ENCODE data around the gene SERP2. TPM values are rescaled to one million over a fixed set of nuclear protein-coding genes. Genes with fewer than 3 reads are reported as not detected.

The SERP2 gene
- total and polyA plus RNA-seq, 2 of the 13 experiments (the other 11 are each of a cell fraction or from before 2014, with no cell fraction given) = not detected

DNA sequence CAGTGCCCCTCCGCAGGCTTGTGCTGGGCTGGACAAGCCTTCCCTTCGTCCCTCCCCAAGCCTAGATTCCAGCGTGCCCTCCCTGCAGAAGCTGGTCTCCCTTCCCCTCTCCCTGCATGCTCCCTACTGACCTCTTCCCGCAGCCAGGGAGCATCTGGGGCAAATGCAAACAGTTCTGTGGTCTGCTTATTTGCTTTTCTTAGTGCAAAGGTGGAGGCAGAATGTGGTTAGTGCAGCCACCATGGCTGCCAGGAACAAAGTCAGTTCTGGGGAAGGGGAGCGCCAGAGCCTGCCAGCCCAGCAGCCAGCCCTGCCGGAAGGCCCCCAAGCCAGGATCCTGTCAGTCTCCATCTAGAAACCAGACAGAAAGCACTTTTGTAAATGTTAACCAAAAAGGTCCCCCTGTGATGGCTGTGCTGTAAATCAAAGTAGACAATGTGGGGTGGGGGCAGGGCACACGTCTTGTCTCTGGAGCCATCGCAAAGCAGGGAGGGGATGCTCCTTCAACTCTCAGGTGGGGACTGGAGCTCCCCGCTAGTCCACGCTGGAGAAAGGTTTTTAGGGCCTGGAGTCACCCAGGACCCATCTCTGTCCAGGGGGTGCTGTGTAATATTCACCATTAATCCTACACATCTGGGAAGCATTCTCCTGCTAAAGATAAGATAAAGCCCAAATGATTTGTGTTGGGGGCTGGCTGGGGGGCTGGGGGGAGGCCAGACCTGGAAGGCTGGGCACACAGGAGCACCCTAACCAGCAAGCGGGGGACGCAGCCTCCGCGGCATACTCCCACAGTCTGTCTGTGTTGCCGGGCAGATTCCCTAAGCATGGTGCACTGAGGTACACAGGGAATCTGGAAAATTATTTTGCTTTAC is 30.9 kb downstream of the SERP2 start (continued):
- TF ChIP-seq XBP1 (CRISPR knock-in tag; IDR thresholded peaks at IDR 0.05) = no peak
- no peak for TF ChIP-seq NR3C1 (CRISPR knock-in tag; IDR thresholded peaks at IDR 0.05)
- TF ChIP-seq RFX3 (CRISPR knock-in tag; IDR thresholded peaks at IDR 0.05) = no peak
- no peak; the same call in 1 of the 2 replicates for TF ChIP-seq FOXC1 (CRISPR knock-in tag; IDR thresholded peaks at IDR 0.05; ENCODE audit: borderline replicate concordance)
- no peak for TF ChIP-seq ZFP36L1 (CRISPR knock-in tag; IDR thresholded peaks at IDR 0.05)
- TF ChIP-seq ONECUT2 (CRISPR knock-in tag; IDR thresholded peaks at IDR 0.05) = no peak
- no peak for TF ChIP-seq REXO4 (CRISPR knock-in tag; IDR thresholded peaks at IDR 0.05; ENCODE audit: borderline replicate concordance)
- TF ChIP-seq ZNF674 (CRISPR knock-in tag; IDR thresholded peaks at IDR 0.05; ENCODE audit: low read depth) = no peak
- TF ChIP-seq SOX5 (CRISPR knock-in tag; IDR thresholded peaks at IDR 0.05; ENCODE audit: borderline replicate concordance) = peak; percentile 64; the same call in 1 of the 2 replicates
- TF ChIP-seq FLYWCH1 (CRISPR knock-in tag; IDR thresholded peaks at IDR 0.05) = no peak
- no peak for TF ChIP-seq TSC22D2 (CRISPR knock-in tag; IDR thresholded peaks at IDR 0.05; ENCODE audit: borderline replicate concordance)
- no peak for TF ChIP-seq ZNF709 (CRISPR knock-in tag; IDR thresholded peaks at IDR 0.05)
- peak; percentile 85 for TF ChIP-seq HIC2 (CRISPR knock-in tag; IDR thresholded peaks at IDR 0.05; ENCODE audit: low read depth)
- TF ChIP-seq HMGXB3 (CRISPR knock-in tag; IDR thresholded peaks at IDR 0.05; ENCODE audit: borderline replicate concordance) = no peak; the same call in 1 of the 2 replicates

All from HepG2 (cell line).